GM18505 (cell line): ENCODE measurements around the gene PCNX2.
"Not testable (repeated sequence)": the region's sequence is repeated elsewhere in the genome, so short reads cannot be mapped to it uniquely, and the experiment has no call there.

Experiments used
- ATAC-seq: cut with Tn5 transposase; IDR thresholded peaks from one replicate; pipeline ENCODE4 v1.9.1; 2021; ENCODE audit not compliant: unreplicated experiment
- POLR2A ChIP-seq: IDR thresholded peaks from 4 replicates; pipeline ENCODE4 v1.6.1; 2011; ENCODE audit warnings: borderline replicate concordance; ENCODE audit not compliant: insufficient read depth, insufficient read length; ENCODE audit errors: extremely low read depth

The PCNX2 gene

DNA sequence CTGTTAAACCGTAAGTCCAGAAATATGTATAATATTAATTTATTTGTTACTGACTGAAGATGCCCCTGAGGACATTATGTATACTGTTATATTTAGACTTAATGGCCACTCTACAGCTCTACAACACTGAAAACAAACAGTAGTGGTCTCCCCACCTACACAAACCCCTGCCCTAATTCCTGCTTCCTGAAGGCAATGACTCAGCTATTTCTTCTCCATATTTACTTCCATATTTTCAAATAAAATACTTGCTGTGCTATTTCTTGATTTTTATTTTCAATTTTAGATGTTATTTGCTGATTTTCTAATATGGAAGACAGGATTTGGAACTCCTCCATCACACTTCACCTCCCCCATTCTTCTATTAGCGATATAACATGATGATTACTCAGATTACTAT lies 97.6 kb downstream of the PCNX2 start:
- ATAC-seq: no peak
- no peak for TF ChIP-seq POLR2A

DNA sequence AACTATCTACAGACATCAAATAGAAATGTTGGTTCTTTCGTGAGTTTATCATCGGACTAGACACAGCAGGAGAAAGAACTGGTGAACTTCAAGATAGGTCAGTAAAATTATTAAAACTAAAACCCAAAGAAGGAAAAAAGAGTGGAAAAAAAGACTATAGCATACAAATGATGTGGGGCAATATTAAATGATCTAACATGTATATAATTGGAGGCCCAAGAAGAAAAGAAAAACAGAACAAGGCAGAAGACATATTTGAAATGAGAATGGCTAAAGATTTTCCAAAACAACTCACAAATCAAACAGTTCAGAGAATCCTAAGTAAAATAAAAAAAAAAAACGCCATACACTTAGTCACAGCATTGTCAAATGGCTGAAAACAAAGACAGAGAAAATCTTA lies 101.8 kb downstream of the PCNX2 start:
- no peak for TF ChIP-seq POLR2A
- no peak for ATAC-seq

DNA sequence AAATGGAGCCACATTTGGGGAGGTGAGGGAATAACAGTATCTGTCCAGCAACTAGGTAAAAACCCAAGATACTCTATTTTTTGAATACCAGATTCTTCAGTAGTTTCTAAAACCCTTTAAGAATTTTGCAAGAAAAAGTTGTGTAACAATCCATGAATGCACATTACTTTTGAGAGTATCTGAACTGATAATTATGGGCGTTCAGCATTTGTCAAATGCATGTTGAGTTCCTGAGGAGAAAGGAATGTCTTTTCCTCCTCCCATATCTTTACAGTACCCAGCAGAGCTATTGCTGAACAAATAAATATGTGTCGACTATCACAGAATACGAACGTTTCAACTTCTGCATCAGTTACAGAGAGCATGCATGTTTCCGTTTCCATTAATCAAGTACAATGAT lies 104.5 kb downstream of the PCNX2 start:
- ATAC-seq: no peak
- no peak for TF ChIP-seq POLR2A

DNA sequence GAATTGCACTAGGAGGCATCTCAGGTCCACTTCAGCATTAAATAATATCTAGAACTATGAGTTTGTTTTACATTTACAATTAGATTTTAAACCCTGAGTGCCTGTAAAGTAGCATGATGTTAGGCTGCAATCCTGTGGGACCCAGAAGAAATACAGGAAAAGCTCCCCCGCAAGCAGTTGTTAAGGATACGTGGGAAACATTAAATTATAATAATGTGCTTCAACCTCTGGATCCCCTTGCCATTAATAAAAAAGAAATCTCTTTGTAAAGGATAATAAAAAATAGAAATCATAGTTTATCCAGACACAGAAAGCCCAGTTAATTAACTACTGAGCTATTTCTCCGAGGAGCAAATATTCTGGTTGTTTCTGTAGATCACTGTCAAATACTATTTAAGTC lies 106.0 kb downstream of the PCNX2 start:
- ATAC-seq: no peak

DNA sequence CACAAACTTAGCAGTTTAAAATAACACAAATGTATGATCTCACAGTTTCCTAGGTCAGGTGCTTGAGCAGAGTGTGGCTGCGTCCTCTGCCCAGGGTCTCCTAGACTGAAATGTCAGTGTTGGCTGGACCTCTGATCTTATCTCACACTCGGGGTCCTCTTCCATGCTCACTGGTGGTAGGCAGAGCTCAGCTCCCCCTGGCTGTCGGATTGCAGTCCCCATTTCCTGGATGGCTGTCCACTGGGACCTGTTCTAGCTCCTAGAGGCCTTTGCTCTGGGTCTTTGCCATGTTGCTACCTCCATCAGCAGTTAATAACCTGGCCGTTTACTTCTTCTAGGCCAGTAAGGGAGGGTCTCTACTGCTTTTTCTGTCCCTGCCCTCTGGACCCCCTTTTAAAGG lies 107.5 kb downstream of the PCNX2 start:
- no peak for TF ChIP-seq POLR2A
- no peak for ATAC-seq

More for the DNA sequence above, 106.0 kb downstream of the PCNX2 start:
- TF ChIP-seq POLR2A: no peak

DNA sequence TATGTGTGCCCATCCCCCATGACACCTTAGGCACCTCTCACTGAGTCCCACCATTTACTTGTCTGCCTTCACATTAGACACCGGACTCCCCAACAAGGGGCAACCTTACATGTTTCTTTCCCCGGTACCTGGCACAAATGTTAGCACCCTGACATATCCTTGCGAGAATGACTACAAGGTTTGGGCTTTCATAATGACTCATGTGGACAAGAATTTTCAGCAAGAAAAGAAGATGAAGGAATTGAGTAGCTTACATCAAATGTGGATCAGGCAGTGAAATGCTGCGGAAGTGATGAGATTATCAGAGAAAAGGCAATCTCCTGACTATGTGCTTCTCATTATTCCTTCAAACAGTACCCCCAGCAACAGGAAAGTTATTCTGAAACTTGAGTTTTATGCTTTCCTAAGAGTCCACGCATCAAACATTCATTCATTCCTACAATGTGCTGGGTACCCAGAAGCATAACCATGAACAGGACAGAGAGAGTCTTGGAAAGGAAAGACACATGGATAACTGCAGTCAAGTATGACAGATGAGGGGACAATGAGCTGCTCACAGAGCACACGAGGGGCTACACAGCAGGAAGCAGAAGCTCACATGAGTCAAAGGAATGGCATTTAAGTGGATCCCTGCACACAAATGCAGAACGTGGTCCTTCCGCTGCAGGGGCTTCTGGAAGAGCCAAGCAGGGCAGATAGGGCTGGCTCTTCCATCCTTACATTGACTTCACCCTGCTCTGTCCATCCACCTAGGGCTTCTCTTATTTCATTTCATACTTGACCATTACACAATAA lies 112.1 kb downstream of the PCNX2 start:
- no peak for ATAC-seq

DNA sequence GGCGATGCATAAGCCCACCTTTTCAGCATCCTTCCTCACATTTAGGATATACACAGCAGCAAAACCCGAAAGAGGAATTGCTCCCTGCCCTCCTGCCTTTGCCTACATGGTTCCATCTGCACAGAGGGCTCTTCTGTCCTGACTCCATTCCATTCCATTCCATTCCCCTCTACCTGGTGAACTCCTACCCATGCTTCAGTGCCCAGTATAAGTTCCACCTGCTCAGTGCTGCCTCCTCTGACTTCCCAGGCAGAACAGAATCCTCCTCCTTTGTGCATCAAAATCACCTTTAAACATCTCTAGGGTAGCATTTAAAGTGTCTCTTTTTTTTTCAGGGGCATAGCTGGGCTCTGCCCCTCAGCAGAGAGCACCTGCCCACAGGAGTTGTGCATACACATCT lies 112.9 kb downstream of the PCNX2 start:
- TF ChIP-seq POLR2A: no peak

More for the DNA sequence above, 112.1 kb downstream of the PCNX2 start:
- no peak for TF ChIP-seq POLR2A

DNA sequence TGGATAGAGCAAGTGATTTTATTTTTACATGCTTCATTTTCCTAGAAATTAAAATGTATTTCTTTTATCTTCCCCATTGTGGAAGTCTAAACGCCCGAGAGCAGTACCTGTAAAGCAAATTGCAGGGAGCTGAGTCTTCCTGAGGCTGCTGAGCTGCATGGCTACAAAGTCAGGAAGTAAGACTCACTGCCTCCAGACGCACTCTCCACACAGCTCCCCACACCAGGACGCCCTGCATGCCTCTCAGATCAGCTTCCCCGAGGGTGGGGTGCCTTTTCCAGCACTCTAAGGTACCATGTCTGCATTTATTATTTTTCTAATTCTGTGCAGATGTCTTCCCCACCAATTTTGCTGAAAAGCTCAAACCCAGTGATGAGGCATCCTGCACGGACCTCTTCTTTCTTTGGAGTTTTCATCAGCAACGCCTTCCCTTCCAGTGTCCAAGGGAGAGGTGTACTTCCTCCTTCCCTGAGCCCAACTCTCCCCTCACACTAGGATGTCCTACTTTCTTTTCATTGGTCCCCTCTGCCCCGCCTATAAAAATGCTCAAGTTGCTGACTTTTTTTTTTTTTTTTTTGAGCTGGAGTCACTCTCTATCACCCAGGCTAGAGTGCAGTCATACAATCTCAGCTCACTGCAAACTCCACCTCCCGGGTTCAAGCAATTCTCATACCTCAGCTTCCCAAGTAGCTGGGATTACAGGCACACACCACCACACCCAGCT lies 114.7 kb downstream of the PCNX2 start:
- ATAC-seq: no peak
- no peak for TF ChIP-seq POLR2A

More for the DNA sequence above, 112.9 kb downstream of the PCNX2 start:
- no peak for ATAC-seq

DNA sequence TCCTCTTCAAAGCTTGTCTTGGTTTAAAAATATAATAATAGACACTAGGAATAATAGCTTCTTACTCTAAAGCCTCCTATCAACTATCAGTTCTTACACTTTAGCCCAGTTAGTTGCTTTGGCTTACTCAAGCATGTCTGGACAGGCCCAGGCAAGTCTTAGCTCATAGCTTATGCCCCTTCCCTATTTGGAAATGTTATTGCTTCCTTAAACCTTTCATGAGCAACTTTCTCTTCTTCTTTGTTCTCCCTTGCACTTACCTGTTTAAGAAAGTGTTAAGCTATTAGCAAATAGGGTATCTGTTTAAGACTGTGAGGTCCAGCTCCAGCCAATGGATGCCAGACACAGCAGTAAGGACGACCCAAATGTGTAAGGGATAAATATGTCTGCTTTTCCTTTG lies 115.9 kb downstream of the PCNX2 start:
- not testable (repeated sequence) for ATAC-seq

DNA sequence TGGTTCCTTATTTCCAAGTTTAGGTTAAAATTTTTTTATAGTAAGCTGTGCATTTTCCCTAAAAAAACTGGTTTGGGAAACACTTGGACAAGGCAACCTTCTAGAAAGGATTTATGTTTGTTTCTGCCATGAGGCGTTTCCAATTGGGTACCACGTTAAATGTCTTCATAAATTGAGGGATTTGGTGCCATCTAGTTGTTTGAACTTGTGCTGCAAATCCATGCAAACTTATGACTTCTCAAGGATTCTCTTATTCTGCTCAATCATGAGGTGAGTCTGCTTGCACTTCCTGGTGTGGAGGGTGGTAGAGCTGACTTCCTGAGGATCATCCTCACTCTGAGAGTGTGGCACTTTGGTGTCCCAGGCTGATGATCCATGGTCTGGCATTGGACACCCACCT lies 123.3 kb downstream of the PCNX2 start:
- no peak for TF ChIP-seq POLR2A
- no peak for ATAC-seq

DNA sequence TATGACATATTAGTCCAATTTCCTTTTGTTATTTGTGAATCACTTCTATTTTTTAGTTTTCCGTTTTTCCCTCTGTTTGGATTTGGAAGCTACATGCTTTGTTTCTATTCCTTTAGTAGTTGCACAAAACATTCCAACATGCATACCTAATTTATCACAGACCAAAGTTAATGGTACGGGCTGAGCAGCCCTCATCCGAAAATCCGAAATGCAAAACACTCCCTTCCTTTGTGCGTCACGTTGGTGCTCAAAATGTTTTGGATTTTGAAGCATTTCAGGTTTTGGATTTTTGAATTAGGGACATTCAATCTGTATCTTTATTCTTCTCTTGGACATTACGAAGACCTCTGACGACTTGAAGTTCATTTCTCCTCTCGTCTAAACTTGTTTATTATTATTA lies 124.8 kb downstream of the PCNX2 start:
- ATAC-seq: no peak
- no peak for TF ChIP-seq POLR2A

DNA sequence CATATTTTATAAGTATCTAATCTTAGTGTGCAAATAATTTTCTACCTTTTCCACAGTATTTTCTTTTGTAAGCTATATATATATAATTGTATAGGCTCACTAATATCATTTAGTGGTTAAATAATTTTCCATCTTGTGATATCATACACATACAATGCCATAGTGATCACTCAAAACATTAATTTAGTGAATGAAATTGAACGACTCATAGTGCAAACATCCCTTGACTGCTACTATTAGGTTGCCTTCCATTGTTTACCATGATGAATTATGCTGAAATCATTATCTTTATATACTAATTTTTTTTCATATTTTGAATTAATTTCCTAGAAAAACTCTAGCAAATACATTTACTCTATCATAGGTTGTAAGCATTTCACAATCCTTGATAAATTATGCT lies 127.1 kb downstream of the PCNX2 start:
- no peak for ATAC-seq
- no peak for TF ChIP-seq POLR2A

DNA sequence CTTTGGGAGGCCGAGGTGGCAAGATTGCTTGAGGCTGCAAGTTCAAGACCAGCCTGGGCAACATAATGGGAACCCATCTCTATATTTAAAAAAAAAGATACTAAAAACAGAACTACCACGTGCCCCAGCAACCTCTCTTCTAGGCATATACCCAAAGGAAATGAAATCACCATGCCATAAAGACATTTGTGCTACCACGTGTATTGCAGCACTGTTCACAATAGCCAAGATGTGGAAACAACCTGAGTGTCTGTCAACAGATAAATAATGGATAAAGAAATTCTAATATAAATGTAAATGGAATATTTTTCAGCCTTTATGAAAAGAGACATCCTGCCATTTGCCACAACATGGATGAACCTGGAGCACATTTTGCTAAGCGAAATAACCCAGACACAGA lies 128.6 kb downstream of the PCNX2 start:
- ATAC-seq: no peak
- no peak for TF ChIP-seq POLR2A

DNA sequence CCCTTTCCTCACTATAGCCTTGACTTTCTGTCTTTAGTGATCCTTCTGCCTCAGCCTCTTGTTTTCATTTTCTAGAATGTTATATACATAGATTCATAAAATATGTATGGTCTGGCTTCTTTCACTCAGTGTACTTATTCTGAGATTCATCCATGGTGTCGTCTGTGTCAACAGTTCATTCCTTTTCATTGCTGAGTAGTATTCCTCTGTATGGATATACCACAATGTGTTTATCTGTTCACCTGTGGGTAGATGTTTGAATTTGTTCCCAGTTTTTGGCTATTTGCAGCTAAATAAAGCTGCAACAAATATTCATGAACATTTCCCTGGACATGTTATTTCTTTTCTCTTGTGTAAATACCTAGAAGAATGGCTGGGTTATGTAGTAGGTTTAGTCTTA lies 131.8 kb downstream of the PCNX2 start:
- no peak for ATAC-seq
- no peak for TF ChIP-seq POLR2A

DNA sequence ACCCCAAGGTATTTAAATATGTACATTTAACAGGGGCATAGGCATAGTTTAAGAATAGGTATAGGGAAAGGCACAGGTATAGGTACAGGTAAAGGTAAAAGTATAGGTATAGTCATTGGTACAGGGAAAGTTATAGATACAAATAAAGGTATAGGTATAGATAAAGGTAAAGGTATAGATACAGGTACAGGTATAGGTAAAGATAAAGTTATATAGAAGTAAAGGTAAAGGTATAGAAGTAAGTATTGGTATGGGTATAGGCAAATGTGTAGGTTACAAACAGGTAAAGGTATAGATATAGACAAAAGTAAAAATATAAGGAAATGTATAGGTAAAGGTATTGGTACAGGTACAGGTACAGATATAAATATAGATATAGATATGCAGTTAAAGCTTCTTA lies 137.2 kb downstream of the PCNX2 start:
- TF ChIP-seq POLR2A: no peak
- ATAC-seq: no peak

DNA sequence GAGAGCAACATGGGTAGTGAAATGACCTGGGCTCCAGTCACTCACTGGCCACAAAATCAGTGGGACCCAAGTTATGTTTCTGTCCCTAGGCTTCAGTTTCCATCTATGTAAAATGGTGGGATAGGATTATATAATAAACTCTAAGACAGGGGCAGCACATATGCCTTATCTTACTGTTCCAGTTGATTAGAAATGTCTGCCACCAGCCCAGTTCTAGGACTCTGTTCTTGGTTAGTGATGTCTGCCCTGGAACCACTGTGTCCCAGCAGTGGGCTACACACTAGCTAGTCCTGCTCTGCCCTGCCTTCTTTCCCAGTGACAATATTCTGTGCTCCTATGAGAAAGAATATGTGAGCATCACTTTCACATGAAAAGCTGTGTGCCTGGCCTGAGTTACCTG lies 138.3 kb downstream of the PCNX2 start:
- TF ChIP-seq POLR2A: no peak
- no peak for ATAC-seq
